Hematopoietic multipotent progenitor cell treated with erythropoietin and hydrocortisone succinate and interleukin-3 and kit ligand, for 6 days (in vitro differentiated cells): Measurements from ENCODE around the gene NR6A1.

Experiments
- DNase-seq: peaks from one replicate; pipeline ENCODE4 v3.0.0-alpha.2; 2015

Gene NR6A1

GRCh38 chr9:124500028-124500795 lies 270.9 kb downstream of the NR6A1 start:
- no peak for DNase-seq

GRCh38 chr9:124499216-124499615 lies 271.9 kb downstream of the NR6A1 start:
- DNase-seq, result no peak

DNA sequence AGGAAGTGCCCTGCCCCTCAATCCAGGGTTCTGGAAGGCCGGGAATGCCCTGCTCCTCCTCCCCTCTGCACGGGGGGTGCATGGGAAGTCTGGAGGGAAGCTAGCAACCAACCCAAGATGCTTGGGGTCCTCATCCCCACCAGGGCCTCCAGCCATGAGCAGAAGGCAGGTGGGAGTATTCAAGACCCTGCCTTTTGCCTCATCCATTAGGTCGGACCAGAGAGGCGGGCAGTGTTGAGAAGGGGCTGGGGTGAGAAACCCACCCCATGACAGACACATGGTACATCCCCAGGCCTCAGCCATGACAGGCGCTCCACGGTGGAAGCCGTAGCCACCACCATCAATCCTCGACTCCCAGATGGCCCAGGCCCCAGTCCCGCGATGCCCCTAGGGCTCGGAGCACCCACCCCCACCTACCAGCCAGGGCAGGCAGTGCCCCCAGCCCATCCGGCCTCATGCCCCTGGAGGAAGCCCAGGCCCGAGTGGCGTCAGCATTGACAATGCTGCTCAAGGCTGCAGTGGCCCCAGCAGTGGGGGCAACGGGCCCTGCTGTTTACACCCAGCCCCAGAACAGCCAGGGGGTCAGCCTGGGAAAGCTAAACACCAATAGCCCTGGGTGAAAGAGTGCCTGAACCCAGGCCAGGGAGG lies 272.5 kb downstream of the NR6A1 start:
- DNase-seq, result no peak

DNA sequence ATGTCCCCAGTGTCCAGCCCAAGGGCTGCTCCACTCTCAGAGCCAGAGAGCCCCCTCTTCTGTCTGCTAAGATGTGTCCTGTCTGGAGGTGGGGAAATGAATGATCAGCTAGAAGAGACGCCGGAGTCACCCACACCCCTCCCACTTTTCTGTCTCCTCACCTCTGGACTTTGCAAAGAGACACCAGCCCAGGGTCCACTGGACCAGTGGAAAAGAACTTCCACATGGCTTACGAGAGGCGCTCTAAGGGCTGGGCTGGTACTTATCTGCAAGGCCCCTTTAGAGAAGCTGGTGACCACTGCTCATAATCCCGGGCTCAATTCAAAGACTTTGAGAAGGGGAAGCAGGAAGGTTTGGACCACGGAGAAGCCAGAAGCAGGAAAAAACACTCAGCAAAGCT lies 273.1 kb downstream of the NR6A1 start:
- no peak for DNase-seq

GRCh38 chr9:124497441-124497840 lies 273.7 kb downstream of the NR6A1 start:
- no peak for DNase-seq

- no peak for DNase-seq
These were observed 274.6 kb downstream of the NR6A1 start for GRCh38 chr9:124496463-124496862.

DNA sequence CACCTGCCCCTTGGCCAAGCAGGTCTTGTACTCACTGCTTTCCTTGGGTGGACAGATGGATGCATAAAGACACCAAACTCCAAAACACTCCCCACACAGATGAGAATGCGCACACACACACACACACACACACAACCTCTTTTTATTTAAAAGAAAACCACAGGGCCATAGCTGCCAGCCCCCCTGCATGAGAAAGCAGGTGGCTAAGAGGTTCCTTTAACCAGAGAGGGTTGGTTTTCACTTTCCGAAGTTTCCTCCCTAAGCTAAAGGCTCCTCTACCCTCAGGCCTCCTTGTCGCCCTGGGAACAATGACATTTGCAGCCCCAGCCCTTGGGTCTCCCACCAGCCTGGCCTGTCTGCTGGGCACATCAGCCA lies 275.0 kb downstream of the NR6A1 start:
- peak; percentile 35 for DNase-seq

- DNase-seq, result peak; percentile 72
These were observed 275.7 kb downstream of the NR6A1 start for GRCh38 chr9:124495126-124496074.

DNA sequence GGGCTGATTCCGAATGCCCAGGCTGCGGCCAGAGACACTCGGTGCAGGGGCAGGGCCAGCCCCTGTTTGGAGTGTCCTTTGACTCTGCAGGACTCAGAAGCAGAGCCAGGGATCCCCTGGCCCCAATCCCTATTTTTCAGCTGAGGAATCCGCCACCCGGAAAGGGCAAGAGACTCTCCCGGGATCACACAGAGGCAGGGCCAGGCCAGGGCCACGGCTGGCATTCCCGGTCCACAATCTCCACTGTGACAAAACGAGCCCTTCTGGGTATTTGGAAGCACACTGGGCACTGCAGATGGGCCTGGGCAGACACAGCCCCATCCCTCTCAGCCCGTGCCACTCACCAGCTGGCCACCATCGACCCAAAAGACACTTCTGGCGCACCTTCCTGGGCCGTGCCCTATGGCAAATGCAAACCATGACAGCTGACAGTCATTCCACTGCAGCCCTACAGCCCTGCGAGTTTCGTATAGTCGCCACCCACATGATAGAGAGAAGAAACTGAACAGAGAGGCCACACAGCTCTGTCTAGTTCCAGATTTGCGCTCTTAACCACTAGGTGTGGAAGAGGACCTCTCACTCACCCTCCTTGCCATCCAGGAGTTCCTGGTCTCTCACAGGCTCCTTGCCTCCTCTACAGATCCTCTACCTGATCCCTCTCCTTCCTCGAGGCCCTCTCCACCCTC lies 277.2 kb downstream of the NR6A1 start:
- peak; percentile 33 for DNase-seq

- no peak for DNase-seq
These were observed 277.9 kb downstream of the NR6A1 start for GRCh38 chr9:124493218-124493617.

DNA sequence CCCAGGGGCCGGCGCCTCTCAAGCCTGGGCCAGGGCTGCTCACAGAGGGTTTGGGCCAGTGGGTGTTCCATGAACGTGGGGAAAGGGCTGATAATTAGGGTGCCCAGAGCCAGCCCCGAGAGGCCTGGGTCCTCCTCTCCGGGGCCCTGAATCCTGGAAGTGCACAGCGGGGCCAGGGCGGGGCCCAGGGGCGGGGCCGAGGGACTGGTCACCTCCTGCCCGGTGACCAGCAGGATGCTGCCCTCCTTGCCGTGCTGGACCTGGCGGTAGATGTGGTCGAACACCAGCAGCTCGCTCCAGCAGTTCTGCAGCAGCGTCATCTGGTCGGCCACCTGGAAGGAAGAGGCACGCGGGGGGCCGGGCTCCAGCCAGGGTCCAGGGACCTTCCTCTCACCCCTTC lies 278.3 kb downstream of the NR6A1 start:
- DNase-seq, result no peak

DNA sequence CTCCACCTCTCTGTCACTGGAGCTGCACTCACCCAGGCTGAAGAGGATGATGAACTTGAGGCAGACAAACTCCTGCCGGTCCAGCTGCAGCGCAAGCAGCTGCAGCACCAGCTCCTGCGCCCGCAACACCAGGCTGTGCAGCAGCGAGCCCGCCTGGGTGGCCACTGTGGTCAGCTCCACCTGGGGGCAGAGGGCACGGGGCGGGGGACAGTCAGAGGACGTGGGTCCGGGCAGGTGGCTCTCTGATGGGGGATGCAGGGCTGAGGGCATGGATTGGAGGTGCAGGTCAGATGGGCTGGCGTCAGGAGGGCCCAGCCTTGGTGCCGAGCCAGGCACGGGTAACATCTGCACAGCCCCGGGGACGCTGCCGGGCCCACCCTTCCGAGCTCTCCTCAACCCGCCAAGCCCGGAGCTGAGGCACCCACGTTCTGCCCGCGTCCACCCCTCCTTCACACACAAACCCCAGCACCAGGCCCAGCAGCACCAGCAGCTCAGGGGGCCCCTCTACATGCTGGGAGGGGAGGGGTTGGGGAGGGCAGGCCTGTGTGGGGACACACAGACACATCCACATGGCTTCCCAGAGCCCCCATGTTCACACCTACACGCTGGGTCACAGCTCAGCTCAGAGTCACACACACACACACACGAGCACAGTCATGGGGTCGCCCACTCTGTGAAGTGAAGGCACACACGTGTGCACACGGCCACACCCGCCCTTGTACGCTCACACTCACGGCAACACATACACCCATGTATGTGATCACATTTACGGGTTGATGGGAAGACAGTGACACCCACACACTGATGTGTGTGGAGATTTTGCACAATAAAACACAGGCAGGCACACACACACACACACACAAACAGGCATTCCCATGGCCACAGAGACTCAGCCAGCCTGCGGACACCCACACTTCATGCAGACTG lies 279.8 kb downstream of the NR6A1 start:
- no peak for DNase-seq

DNA sequence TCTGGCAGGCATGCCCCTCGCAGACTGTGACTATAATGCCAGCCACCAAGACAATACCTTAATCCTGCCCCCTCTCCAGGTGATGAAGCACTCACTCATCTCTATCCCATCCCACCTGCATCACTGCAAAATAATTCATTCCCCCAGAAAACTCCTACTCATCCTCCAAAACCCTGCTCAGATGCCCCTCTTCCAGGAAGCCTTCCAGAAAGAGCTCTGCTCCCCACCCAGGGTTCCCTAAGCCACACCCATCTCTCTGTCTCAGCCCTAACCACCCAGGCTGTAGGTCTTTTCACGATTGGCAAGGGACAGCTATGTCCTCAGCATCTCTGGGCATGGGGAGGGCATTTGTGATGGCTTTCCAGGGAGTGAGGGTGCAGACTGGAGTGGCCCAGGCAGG lies 281.1 kb downstream of the NR6A1 start:
- peak; percentile 56 for DNase-seq

GRCh38 chr9:124489222-124489621 lies 281.9 kb downstream of the NR6A1 start:
- DNase-seq, result no peak

DNA sequence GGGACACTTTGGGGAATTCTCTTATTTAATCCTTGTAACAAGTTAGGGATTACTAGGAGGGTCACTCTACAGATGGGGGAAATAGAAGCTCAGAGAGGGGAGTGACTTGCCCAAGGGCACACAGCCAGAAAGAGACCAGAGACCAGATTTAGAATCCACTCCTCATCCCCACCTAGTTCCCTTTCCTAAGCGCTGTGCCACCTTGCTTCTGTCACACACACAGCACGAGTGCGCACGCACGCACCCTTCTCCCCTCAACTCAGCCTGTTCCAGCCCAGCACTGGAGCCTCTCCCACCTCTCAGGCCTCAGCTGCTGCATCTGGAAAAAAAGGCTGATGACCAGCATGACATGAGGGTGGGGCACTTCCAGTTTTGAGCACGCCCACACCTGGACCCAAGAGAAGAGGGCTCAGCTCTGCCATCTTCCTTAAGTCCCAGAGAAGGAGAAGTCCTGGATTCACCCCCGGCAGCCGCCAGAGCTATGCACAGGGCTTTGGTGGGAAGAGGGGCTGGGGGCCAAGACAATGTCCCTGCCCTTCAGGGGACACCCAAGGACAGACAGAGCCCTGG lies 282.4 kb downstream of the NR6A1 start:
- no peak for DNase-seq

DNA sequence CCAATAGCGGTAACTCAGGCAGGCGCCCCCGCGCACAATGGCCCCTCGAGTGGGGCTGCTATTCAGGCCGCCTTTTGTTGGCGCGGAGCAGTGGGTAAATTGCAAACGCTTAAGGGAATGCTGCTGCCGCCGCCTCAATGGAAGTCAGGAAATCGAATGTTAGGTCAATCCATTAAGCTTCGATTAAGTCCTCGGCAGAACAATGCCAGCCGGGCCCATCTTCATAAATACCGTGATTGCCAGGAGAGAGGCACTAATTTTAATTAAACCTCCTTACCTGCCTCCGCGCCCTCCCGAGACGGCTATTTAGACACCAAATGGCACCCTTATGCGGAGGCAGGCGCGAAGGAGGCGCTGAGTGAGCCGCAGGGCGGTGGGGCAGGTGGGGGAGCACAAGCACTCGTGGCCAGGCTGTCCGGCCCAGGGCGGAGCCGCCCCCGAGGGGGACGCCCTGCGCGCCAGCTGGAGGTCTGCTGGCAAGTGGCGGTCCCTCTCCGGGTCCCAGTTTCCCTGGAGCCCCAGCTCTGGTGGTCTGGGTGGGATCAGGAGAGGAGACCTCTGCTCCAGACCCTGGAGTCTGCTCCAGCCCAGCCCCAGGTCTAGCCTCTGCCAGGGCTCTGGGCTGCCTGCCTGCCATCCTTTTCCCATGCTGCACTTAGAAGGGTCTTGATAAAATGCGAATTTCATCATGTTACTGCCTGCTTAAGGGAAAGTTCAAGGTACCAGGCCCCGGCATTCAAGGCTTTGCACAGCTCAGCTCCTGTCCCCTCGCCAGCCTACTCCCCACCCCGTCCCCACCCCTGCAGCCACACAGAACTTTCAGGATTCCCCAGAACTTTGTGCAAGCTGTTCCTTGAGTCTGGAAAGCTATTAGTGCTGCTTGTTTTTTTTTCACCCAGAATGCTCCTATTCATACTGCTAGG lies 283.6 kb downstream of the NR6A1 start:
- DNase-seq, result no peak

- DNase-seq, result no peak
These were observed 284.3 kb downstream of the NR6A1 start for GRCh38 chr9:124486778-124487259.

GRCh38 chr9:124485936-124486335 lies 285.2 kb downstream of the NR6A1 start:
- DNase-seq, result no peak

GRCh38 chr9:124485201-124485600 lies 285.9 kb downstream of the NR6A1 start:
- DNase-seq, result no peak

GRCh38 chr9:124483481-124483880 lies 287.6 kb downstream of the NR6A1 start:
- no peak for DNase-seq
